ENCODE results near the gene MSI2.

The MSI2 gene

DNA sequence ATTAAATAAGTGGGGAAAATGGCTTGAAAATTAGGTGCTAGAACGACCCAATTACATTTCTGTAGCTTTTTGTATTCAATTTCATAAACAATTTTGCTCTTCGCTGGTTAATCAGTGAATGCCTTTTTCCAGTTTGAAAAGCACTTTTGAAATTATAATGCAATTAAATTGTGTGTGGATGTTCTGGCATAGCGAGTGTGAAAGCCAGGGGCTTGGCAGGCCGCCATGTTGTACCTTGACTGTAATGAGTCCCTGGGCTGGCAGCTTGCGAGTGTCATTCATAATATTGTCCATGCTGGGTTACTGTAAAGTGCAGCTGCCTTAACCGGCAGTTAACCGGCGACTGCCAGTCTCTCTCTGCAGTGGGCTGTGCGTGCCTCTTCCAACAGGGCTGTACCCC lies 310.9 kb downstream of the MSI2 start:
- no peak for DNase-seq

DNA sequence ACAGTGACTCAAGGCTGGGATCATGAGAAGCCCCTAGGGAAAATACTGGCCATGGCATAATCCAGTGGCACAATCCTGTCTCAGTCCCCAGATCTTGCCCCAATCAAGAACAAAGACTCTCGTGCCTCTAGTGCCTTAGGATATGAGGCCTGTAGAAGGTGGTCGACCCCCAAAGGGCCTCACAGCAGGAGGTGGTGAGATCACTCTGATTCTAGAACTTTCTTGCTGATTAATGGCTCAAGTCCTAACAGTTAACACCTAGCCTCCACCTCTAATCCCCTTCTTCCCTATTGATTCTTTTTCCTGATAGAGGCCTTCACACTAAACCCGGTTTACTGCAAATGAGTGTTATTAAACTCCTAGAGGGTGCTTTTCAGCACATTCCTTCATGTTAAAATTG lies 312.0 kb downstream of the MSI2 start:
- no peak for DNase-seq

DNA sequence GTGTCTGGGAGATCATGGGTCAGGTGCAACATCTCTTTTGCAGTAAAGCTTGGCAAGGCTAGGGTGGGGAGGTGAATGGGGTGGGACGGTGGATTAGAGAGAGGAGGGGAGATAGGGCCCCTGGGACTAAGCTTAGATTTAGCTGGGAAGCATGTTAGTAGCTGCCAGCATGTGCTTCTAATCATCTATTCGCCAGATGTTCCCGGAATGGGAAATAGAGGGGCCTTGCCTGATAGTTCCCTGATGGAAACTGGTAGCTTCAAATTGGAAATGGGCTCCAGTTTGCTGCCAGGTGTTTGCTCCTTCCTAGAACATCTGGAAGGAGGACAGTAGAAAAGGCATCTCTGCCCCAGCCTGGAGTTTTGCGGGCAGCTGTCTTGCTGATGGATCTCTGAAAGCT lies 312.7 kb downstream of the MSI2 start:
- no peak for DNase-seq

DNA sequence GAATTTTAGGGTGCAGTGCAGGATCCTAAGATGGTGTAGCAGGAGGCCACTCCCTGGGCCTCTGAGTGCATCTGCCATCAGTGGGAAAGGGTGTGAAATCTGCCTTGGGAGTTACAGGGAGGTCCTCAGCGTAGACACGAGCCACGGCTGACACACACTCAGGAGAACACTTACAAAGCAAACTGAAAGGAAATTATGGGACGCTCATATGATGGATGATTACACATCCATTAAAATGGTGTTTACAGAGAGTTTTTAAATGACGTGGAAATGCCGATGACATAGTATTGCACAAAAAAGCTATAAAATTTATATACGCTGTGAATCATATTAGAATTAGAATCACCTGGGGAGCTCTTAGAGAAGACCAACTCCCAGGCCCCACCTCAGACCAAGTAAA lies 313.5 kb downstream of the MSI2 start:
- no peak for DNase-seq

DNA sequence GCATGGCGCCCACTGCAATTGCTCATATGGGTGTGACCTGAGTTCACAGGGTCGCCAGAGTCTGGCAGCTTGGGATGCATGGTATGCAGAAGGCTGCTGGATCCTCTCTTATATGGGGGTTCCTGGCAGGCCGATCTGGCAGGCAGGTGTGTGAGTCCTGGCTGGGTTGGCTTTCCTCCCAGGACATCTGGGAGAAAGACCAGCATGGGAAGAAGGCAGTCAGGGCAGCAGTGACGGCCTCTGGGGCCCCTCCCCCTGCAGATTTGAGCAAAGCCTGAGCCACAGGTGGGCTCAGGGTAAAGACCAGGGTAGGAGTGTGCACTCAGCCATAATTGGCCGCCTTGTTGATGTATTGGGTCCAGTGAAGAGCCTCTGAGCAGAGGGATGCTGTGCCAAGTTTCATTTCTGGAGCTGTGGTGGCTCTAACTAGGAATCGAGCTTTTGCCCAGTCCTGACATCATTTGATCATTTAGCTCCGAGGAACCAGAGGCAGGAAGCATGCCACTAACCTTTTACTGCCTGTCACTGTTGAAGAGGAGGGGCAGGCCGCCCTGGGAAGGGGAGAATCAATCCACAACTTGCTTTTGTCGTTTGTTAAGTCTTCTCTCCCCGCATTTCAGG lies 314.5 kb downstream of the MSI2 start:
- DNase-seq, result no peak

DNA sequence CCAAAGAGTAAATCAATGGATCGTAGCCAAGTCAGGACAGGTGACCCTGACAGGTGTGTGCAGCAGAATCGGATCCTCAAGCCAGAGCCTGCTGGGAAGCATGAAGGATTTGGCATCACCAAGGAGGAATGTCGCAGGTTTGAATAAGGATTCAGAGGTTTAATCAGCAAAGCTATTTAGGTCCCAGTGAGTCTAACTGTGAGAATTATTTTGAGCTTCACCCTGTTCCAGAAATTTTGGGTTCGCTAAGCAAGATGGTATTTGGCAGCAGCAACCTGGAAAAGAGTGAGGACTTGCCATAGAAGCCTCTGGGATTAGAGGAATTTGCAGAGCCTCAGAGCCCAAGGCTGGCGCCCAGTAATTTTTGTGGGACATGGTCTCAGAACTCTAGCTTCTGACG lies 315.7 kb downstream of the MSI2 start:
- no peak for DNase-seq

DNA sequence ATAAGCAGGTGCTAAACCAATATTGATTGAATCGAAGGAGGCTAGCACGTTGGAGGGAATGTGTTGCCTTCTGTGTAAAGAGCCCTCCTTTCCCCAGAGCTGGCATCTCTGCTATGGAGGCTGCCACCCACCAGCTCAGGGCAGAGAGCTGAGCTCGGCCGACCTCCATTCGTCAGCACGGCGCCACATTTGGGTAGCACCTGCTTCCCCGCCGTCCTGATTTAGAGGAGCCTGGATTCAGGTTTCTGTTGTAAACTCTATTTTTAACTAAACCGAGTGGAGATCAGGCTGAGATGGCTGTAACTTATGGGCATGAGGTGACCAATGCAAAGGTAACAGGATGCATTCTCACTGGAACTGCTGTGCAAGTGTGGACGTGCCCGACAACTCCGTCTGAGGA lies 316.3 kb downstream of the MSI2 start:
- DNase-seq, result no peak

DNA sequence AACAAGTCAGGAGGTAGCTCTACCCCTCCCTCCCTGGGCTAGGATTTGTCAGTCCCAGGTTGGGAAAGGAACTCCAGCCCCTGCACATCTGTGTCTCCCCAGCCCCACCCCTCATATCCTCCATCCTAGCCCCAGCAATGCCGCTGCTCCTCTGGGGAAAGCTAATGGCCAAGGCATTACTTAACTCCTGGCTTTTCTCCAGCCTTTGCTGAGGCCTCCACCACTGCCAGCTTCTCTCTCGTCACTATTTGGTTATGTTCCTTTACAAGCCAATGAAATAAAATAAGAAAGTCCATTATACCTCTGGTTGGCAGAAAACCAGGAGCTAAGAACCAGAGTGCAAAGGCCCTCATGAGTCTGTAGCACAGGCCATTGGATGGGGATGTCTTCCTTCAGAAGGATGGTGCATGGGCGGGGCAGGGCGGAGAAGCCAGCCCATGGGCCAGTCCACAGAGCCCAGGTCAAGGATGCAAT lies 317.8 kb downstream of the MSI2 start:
- DNase-seq, result no peak

DNA sequence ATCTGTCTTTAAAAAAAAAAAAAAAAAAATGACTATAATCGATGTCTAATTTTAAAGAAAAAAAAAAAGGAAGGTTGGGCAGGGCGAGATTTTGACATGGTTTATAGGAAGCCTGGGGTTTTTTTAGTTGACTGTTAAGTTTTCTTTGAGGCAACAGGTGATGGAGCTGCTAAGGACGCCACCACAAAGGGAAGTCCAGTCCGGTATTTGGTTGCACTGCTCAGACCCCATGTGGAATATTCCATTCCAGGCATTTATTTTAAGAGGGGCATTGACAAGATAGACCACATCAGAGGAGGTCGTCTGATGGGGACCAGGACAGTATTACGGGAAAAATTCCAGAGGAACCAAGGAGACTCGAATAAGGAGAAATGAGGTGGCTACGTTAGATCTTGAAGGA lies 320.4 kb downstream of the MSI2 start:
- no peak for DNase-seq

DNA sequence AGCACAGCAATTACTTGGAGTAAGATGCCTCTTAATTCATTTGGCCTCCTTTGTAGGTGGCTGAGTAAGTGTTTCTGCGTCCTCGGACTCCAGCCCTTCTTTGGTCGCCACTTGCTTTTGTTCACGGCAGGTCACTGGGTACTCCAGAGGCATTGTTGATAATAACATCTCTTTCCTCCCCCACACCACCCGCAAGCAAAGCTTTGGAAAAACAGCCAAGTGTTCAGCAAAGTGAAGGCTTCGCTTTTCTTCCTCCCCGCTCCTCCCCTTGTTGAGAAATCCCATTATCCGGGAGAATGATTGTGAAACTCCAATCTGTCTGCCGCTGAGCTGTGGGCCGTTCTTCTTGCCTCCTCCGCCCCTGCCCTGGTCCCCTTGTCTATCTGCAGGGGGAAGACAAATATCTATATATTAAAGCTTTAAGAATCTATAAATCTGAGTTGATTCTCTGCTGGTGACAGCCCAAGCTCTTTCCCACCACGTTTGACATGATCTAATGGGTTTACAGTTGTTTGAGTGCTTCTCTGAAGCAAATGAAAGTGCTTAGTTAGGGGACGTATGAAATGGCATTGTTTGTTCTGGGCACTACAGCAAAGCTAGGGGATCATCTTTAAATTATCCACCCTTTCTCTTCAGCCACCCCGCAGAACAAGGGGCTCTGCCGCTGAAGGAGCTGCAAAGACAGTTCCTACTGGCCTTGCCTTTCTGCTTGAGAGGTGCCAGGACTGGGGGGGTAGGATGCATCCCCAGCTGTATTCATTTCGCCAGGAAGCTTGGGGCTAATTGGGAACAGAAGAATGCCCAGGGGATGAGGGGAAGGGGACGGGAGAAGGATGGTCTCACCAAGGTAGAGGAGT lies 321.7 kb downstream of the MSI2 start:
- no peak for DNase-seq

DNA sequence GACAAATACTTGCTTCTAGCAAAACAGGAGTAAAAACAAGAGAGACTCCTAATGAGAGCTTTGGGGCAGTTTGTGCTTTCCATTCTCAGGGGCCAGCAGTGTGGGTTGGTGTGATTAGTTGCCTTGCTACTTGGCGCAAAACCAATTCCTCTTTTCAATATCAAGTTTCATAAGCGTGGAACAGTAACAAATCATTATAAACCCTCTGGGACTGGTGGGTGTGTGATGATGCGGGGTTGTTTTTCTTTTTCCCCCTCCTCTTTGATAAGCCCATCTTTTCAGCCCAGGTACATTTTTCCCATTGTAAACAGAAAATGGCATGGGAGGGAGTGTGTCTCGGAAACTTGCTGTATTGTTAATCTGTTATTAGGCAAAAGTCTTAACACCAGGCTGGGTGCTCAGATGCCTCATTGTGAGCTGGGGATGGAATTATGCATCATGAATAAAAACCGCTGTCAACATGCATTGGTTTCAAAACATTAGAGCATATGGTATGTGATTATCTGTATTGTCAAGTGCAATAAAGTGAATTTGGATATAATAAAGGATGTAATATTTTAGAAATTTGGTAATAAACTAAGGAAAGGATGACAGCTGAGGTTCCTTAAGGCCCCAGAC lies 322.4 kb downstream of the MSI2 start:
- DNase-seq, result no peak

DNA sequence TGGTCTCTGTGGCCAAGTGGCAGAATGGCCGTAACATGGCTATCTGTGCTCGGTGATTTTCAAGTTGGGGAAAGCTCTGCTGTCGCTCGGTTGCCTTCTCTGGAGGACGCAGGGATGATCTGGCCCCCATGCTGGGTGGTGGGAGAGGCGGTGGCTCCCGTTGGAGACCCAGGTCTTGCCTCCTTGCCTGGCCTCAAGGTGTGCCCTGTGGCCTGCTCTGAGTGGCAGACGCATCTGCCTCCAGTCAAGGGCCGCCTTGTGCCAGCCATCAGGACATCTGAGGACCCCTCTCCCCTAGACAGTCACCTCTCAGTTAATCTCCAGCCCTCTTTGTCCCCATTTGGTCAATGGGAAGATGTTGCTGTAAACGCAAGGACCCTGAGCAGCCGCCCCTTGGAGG lies 322.9 kb downstream of the MSI2 start:
- no peak for DNase-seq

DNA sequence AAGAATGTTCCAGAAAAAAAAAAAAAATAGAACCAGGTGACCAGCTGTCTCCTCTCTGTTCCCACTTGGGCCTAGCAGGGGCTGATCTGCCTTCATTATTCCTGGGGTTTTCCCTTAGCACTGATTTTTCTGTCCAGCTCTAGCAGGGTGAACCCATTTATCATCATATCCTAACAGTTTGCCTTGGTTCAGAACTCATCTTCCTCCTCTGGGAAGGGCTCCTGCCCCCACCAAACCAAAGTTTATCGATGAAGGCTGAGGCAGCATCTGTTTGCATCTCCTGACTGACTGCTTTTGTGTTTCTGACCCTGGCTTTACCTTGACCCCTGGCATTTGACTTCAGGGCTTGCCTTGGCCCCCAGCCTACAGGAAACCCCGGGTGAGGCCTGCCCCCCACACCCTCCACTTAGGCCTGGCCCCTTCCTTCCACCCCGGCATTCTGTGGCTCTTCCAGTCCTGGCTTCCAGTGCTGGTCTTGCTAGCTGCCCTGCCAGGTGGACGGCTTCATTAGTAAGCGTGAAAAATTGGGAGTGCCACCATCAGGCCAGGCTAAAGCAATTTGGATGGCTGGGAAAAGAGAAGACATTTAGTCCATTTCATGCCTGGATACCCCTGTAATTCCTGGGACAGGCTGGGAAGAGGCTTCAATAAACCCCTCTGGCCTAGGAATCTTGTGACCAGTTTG lies 323.9 kb downstream of the MSI2 start:
- no peak for DNase-seq

DNA sequence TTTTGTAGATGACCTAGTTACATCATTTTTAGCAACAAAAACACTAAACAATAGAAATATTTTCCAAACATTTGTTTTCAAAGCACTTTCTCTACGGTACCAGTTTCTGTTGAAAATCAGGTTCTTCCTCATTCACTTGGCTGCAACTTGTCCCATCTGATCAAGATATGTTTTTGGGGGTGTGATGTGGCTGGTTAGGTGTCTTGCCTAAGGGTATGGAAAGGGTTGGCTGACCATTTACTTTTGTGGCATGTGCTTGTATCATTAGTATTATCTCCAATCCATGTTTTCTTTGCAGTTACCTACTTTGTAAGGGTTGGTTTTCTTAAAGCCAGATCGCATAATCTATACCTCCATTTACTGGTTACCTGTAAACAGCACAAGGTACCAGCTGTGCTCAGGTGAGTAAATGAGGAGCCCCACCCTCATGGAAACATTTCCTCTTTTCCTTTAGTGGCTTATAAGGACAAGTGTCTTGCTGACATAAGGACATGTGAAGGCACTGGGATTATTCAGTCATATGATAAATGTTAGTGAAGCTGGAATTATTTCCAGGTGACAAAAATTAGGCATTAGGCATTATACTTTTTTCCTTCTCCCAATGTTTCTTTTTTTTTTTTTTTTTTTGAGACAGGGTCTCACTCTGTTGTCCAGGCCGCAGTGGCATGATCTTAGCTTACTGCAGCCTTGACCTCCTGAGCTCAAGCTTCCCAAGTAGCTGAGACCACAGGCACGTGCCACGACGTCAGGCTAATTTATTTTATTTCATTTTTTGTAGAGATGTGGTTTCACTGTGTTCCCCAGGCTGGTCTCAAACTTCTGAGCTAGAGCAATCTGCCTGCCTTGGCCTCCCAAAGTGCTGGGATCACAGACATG lies 326.8 kb downstream of the MSI2 start:
- DNase-seq, result no peak

DNA sequence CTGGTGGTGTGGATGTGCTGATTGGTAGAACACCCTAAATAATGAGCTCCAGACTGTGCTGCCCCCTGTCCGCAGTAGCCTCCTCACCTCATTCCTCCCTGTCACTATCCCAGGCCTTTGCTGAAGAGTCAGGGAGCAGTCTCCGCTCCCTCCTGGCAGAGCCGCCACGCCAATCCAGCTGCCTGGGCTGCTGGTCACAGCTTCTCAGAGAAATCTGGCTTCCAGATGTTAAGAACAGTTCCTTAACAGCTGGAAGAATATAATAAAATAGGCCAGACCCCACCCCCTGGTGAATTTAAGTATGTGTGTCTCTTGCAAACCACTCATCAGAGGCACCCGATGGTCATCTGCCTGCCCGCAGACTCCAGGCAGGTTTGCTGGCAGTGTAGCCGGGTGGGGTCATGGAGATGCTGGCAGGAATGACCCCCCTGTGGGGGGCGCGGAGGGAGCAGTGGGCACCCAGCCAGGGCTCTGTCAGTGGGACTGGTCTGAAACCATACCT lies 327.8 kb downstream of the MSI2 start:
- DNase-seq, result no peak

DNA sequence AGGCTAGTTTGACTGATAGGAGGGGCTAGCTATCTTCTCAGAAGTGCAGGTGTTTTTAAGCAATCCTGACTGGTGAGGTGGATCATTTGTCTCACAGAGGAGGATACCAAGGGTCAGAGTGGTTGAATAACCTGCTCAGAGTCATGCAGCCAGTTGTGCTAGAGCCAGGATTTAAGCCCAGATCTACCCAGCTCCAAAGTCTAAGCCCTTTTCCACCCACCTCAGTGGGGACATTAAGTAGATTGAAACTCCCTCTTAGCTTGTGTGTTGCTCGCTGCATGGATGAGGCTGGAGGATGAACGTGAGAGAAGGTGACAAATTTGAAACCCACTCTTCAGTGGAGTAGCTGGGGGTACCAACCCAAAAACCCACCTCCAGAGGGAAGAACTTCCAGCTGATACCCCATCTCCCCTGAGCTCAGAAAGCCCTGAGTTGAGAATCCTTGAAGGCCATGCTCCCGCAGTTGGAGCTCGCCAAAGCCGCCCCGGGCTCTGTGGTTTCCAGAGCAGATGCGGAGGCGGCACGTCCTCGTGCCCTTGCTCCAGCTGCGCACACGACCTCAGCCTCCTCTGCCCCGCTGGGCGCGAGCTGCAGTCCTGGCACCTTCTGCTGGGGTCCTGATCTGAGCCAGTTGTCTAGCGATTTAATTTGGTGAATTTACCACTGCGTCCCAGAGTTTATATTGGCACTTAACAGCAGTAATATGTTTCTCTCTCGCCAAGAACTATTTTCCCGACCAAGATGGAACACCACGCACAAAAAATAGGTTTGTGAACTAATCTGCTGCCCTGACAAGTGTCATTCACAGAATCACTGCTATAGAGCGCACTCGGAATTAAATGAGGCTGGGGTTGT lies 329.2 kb downstream of the MSI2 start:
- no peak for DNase-seq

DNA sequence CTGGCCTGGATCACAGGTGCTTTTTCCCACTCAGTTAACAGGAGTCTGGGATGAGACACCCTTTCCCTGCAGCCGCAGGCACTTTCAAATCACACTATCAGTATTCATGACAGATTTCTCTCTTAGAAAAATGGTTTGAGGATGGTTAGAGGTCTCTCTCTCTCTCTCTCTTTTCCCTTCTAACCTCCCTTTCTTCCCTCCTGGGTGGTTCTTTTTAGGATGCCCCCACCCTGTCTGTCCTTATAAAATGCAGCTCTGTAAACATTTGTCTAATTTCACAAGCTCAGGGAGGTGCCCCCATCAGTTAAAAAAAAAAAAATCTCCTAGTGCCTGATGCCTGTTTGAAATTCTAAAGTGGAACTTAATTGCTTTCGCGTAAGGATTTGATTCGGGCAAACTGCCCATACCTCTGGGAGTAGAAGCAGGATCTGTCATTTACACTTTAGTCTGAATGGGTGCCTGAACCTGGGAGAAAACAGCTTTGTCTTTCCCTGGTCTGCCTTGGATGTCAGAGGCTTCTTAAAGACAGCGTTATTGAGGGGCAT lies 329.9 kb downstream of the MSI2 start:
- no peak for DNase-seq

DNA sequence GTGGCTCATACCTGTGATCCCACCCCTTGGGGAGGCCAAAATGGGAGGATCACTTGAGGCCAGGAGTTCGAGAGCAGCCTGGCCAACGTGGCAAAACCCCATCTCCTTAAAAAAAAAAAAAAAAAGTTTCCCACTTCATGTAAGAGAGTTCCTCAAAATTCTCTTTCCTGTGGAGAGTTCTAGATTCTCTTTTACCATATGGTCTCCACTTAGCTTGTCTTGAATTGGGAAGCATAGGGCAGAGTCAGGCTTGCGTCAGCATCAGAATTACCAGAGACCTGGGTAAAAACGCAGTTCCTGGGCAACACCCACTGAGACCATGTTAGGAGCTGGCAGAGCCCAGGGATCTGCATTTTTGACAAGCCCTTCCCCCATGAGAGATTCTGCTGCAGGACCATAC lies 330.4 kb downstream of the MSI2 start:
- DNase-seq, result no peak

DNA sequence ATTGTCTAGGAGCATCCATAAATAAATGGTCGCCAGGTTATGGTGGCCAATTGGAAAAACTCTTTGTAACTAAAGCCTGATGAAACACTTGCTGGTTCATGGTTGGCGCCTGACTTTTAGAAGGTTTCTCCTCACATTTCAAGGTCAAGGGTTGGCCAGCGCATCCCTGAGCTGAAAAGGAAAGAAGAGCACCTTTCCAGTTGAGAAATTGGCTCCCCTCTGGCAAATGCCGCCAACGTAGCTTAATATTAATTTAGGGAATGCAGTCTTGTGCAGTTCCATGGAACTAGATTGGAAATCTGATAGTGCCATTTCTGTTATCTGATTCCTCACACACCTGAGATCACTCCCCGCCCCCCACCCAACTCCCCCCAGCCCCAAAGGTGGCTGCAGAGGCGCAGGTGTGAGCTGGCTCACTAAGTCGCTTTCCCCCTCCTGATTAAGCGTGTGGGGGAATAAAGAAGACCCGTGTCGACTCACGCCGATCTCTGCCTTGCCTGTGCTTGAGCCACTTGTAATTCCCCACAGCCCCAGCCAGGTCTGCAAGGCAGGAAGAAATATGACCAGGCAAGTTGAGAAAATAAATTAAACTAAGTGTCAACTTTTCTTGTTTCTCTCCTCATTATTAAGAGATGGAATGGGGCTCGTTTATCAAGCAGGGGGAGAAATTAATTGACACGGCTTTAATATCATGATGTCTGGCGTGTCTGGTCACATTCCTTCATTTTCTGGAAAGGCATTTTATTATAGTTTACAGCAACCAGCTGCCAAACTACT lies 331.1 kb downstream of the MSI2 start:
- DNase-seq, result no peak

DNA sequence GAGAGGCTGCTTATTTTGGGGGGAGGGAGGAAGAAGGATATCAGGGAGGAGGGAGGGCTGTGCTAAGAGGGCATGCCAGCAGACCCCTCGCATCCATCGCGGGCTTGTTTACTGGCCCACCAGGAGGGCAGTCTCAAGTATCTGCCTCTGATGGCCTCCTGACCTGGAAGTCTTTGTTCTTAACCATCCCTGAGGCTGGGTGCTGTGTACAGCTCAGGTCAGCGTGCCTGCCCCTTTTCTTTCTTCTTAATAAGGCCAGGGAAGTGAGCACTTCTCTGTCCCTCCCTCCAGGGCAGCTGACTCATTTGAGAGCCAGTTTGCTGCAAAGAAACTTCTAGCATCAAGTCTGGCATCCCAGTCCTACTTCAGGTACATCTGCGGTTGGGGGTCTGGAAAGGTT lies 331.8 kb downstream of the MSI2 start:
- DNase-seq, result no peak
